Activated naive CD8-positive, alpha-beta T cell (primary cell): ENCODE results near the gene SOD1.
"Not testable (repeated sequence)": the region's sequence is repeated elsewhere in the genome, so short reads cannot be mapped to it uniquely, and the experiment has no call there.

ENCODE experiments used
- H3K27ac Mint-ChIP-seq: one replicate; pipeline ENCODE4 v1.8.0; 2021; ENCODE audit warnings: mixed read lengths
- H3K27me3 Mint-ChIP-seq: one replicate; pipeline ENCODE4 v1.8.0; 2021; ENCODE audit warnings: mixed read lengths
- H3K36me3 Mint-ChIP-seq: one replicate; pipeline ENCODE4 v1.8.0; 2021; ENCODE audit warnings: mixed read lengths
- H3K4me1 Mint-ChIP-seq: one replicate; pipeline ENCODE4 v1.8.0; 2021; ENCODE audit warnings: low read depth, mixed read lengths
- H3K4me3 Mint-ChIP-seq: one replicate; pipeline ENCODE4 v1.8.0; 2021; ENCODE audit warnings: mild to moderate bottlenecking, mixed read lengths
- H3K9me3 Mint-ChIP-seq: one replicate; pipeline ENCODE4 v1.8.0; 2021; ENCODE audit warnings: low read depth, mixed read lengths

Gene SOD1

DNA sequence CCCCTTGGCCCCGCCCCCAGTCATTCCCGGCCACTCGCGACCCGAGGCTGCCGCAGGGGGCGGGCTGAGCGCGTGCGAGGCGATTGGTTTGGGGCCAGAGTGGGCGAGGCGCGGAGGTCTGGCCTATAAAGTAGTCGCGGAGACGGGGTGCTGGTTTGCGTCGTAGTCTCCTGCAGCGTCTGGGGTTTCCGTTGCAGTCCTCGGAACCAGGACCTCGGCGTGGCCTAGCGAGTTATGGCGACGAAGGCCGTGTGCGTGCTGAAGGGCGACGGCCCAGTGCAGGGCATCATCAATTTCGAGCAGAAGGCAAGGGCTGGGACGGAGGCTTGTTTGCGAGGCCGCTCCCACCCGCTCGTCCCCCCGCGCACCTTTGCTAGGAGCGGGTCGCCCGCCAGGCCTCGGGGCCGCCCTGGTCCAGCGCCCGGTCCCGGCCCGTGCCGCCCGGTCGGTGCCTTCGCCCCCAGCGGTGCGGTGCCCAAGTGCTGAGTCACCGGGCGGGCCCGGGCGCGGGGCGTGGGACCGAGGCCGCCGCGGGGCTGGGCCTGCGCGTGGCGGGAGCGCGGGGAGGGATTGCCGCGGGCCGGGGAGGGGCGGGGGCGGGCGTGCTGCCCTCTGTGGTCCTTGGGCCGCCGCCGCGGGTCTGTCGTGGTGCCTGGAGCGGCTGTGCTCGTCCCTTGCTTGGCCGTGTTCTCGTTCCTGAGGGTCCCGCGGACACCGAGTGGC lies at the start of gene SOD1:
SOD1 (plus strand) TSS at position 158 of the 723 bp plus-strand sequence; CDS start at position 235, 77 bp downstream.
- peaks cover 3% of the 10 kb centered on the region for H3K9me3 Mint-ChIP-seq
- H3K27me3 Mint-ChIP-seq, result no peaks in the 10 kb centered on the region
- peak within 1 kb of the TSS; percentile 99 for H3K27ac Mint-ChIP-seq
- H3K4me1 Mint-ChIP-seq, result peaks cover 71% of the 10 kb centered on the region
- H3K4me3 Mint-ChIP-seq, result peak within 1 kb of the TSS; percentile 94
- H3K36me3 Mint-ChIP-seq, result peaks cover 8% of the 10 kb centered on the region

DNA sequence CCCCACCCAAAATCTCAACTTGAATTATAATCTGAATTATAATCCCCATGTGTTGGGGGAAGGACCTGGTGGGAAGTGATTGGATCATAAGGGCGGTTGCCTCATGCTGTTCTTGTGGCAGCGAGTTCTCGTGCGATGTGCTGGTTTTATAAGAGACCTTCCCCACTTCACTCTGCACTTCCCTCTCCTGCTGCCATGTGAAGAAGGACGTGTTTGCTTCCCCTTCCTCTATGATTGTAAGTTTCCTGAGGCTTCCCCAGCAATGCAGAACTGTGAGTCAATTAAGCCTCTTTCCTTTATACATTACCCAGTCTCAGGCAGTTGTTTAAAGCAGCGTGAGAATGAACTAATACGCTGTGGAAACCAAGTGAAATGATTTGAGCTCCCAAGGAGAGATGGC lies 48.0 kb upstream of the SOD1 start:
- H3K36me3 Mint-ChIP-seq, result peaks cover 8% of the 10 kb centered on the region

DNA sequence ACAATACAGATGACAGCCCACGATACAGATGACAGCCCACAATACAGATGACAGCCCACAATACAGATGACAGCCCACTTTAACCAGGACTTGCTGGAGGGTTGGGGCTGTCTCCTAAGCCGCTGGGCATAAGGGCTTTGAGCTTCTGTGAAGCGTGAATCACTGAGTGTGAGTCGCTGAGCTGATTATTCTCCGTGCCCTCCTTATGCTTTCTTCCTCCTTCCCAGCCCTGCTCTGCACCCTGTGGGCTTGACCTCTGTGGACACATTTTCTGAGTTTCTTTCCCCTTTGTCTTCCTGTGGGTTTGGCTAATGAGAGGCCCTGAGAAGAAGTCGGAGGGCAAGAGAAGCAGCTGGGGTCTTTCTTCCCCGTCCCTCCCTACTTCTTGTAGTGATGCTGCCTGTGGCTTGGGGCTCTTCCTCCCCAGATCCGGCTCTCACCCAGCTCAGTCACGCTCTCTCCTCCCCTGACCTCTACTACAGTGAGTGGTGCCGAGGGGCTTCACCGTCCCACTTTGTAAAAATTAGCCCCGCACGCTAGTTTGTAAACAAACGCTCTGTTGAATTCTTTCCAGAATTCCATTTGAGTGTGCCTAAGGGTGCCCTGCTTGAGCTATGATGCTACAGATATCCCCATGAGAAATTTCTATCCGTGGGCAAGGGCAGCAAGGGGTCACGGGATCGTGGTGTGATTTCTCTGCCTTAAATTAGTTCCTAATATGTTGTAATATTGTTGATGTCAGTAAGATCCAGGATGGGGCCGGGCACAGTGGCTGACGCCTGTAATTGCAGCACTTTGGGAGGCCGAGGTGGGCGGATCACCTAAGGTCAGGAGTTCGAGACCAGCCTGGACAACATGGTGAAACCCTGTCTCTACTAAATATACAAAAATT lies 46.4 kb upstream of the SOD1 start:
- Mint-ChIP-seq H3K36me3 (peaks cover 8% of the 10 kb centered on the region), H3K4me3 (no peak overlapping the region), H3K9me3 (no peaks in the 10 kb centered on the region), H3K4me1 (peaks cover 3% of the 10 kb centered on the region), H3K27me3 (peaks cover 6% of the 10 kb centered on the region), H3K27ac (no peak overlapping the region)

More for the DNA sequence above, 48.0 kb upstream of the SOD1 start:
- Mint-ChIP-seq H3K4me3 (no peak overlapping the region), H3K27ac (no peak overlapping the region), H3K9me3 (no peaks in the 10 kb centered on the region), H3K4me1 (peaks cover 3% of the 10 kb centered on the region), H3K27me3 (peaks cover 6% of the 10 kb centered on the region)

DNA sequence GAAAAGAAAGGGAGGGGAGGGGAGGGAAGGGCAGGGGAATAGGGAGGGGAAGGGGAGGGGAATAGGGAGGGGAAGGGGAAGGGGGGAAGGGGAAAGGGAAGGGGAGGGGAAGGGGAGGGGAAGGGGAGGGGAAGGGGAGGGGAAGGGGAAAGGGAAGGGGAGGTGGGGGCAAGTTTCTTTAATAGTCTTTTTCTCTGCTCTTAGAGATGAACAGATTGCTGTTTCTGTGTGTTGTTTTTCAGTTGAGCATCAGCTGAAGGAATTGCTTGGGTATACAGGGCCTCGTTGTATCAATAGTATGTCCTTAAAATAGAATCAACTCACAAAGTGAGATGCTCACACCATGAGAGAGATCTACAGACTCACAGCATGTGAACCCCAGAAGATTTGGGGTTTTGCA lies 44.8 kb upstream of the SOD1 start:
- H3K4me3 Mint-ChIP-seq, result no peak overlapping the region
- H3K36me3 Mint-ChIP-seq, result peaks cover 8% of the 10 kb centered on the region
- peaks cover 2% of the 10 kb centered on the region for H3K27me3 Mint-ChIP-seq
- no peaks in the 10 kb centered on the region for H3K9me3 Mint-ChIP-seq
- H3K27ac Mint-ChIP-seq, result no peak overlapping the region
- H3K4me1 Mint-ChIP-seq, result peaks cover 3% of the 10 kb centered on the region

DNA sequence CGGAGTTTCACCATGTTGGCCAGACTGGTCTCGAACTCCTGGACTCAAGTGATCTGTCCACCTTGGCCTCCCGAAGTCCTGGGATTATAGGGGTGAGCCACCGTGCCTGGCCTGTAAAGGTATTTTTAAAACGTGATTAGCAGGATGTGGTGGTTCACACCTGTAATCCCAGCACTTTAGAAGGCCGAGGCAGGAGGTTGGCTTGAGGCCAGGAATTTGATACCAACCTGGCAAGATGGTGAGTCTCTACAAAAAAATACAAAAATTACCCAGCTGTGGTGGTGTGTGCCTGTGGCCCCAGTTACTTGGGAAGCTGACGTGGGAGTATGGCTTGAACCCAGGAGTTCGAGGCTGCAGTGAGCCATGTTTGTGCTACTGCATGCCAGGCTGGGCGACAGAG lies 43.3 kb upstream of the SOD1 start:
- Mint-ChIP-seq H3K27ac (no peak overlapping the region), H3K27me3 (peaks cover 2% of the 10 kb centered on the region), H3K36me3 (peaks cover 3% of the 10 kb centered on the region), H3K4me3 (no peak overlapping the region), H3K4me1 (peaks cover 3% of the 10 kb centered on the region), H3K9me3 (no peaks in the 10 kb centered on the region)

DNA sequence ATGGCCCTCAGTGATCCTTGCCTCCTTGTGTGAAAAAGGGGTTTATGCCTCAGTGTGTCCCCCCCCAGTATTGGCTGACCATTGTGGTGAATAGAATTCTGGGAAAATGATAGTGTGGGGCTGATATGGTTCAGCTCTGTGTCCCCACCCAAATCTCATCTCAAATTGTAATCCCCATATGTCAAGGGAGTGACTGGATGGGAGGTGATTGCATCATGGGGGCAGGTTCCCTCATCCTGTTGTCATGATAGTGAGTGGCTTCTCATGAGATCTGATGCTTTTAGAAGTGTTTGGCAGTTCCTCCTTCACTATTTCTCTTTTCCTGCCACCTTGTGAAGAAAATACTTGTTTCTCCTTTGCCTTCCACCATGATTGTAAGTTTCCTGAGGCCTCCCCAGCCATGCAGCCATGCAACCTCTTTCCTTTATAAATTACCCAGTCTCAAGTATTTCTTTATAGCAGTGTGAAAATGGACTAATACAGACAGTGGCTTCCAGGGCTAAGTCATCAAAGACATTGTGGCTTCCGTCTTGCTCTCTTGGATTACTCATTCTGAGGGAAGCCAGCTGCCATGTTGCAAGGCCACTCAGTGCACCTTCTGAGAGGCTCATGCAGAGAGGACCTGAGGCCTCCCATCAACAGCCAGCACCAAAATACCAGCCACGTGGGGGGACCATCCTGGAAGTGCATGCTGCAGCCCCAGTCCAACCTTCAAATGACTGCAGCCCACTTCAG lies 40.6 kb upstream of the SOD1 start:
- Mint-ChIP-seq H3K27ac (no peak overlapping the region), H3K36me3 (no peaks in the 10 kb centered on the region), H3K27me3 (no peaks in the 10 kb centered on the region), H3K4me3 (no peak overlapping the region), H3K4me1 (peaks cover 8% of the 10 kb centered on the region), H3K9me3 (no peaks in the 10 kb centered on the region)

DNA sequence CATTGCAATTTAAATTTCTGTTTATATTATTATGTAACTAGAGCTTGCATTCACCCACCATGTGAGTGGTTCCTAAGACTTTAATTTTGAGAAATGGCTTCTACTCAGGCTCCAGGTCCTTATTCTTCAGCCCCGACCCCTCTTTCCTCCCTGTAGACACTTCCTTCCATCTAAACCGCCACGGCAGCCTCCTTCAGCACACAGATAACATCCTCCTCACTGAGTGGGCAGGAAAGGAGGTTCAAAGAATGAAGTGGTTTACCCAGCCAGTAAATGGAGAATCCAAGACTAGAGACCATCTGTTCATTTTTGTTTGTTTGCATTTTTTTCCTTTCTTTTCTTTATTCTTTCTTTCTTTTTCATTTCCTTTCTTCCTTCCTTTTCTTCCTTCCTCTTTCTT lies 37.1 kb upstream of the SOD1 start:
- Mint-ChIP-seq H3K4me3 (no peak overlapping the region), H3K27ac (no peak overlapping the region), H3K27me3 (no peaks in the 10 kb centered on the region), H3K4me1 (peaks cover 8% of the 10 kb centered on the region), H3K36me3 (no peaks in the 10 kb centered on the region), H3K9me3 (no peaks in the 10 kb centered on the region)

DNA sequence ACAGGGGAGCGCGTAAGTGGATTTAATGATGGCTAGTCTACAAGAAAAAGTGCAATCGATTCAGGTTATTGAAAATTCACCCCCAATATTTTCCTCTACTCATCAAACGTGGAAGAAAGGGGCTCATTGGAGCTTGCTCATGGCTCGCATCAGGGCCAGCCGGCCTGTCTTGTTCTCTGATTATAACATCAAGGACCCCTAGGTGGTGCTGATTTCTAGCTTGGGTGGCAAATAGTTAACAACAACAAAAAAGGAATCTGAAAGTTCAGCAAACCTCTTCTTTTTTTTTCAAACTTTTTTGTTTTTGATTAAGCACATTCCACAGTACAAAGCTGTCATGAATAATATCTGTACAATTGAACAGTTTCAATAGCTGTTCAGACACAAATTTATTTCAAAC lies 35.8 kb upstream of the SOD1 start:
- Mint-ChIP-seq H3K4me3 (no peak overlapping the region), H3K27me3 (no peaks in the 10 kb centered on the region), H3K36me3 (peaks cover 2% of the 10 kb centered on the region), H3K4me1 (peaks cover 8% of the 10 kb centered on the region), H3K27ac (no peak overlapping the region), H3K9me3 (no peaks in the 10 kb centered on the region)

DNA sequence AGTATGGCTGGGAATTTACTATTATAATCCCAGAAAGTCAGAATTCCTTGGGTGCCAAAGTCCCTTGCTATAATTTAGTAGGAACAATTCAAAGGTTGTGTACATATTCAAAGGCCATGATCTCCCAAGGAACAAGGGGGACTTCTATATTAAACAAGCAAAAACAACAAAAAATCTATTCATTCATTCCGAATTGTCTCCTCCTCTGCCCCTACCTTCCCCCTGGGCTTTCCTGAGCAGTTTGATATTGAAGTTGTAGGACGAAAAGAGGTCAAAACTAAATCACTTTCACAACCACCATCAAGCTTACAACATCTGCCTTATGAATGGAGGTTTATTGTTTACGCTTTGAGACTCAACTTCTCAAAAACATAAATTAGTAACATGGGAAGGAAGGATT lies 35.3 kb upstream of the SOD1 start:
- H3K9me3 Mint-ChIP-seq, result no peaks in the 10 kb centered on the region
- no peaks in the 10 kb centered on the region for H3K27me3 Mint-ChIP-seq
- H3K4me1 Mint-ChIP-seq, result peaks cover 8% of the 10 kb centered on the region
- H3K36me3 Mint-ChIP-seq, result peaks cover 2% of the 10 kb centered on the region
- H3K27ac Mint-ChIP-seq, result no peak overlapping the region
- H3K4me3 Mint-ChIP-seq, result no peak overlapping the region

DNA sequence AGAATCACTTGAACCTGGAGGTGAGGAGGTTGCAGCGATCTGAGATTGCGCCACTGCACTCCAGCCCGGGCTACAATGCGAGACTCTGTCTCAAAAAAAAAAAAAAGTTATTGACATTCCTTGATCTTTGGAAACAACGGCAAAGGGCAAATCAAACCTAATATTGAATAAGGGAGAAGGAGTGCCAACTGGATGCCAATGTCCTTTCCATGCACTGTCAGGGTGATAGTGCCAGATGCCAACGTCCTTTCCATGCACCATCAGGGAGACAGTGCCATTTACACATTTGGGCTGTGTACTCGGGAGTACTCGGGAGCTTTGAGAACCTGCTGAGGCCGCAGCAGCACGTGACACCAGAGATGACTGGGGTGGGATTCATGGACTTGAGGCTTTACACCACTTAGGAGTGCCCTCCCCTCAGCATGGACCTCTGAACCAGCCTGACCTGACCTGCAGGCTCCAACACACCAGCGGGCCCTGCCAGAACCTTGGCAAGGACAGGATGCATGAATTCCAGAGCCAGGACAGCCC lies 34.5 kb upstream of the SOD1 start:
- Mint-ChIP-seq H3K27ac (no peak overlapping the region), H3K4me3 (no peak overlapping the region), H3K4me1 (peaks cover 8% of the 10 kb centered on the region), H3K27me3 (no peaks in the 10 kb centered on the region), H3K9me3 (no peaks in the 10 kb centered on the region), H3K36me3 (peaks cover 2% of the 10 kb centered on the region)

DNA sequence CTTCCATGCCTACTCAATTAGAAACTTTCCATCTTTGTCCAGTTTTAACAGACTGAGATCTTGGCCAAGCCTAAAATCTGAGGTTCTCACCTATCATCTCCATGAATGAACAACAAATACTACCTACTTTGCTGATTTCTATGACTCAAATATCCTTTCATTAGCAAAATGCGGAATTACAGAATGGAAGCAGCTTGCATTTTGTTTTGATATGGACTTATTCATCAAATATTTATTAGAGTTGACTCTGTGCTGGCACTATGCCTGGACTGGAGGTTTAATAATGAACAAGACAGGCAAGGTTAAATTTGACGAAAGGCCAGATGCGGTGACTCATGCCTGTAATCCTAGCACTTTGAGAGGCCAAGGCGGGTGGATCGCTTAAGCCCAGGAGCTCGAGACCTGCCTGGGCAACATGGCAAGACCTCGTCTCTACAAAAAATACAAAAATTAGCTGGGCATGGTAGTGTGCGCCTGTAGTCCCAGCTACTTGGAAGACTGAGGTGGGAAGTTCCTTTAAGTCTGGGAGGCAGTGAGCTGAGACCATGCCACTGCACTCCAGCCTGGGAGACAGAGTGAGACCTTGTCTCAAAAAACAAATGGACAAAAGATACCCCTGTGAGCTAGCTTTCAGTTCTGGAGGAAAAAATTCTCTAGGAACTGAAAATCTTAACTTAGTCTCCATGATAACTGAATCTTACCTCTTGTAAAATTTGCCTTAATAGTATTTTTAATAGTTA lies 29.4 kb upstream of the SOD1 start:
- Mint-ChIP-seq H3K4me1 (no peaks in the 10 kb centered on the region), H3K27me3 (no peaks in the 10 kb centered on the region), H3K27ac (no peak overlapping the region), H3K9me3 (peaks cover 3% of the 10 kb centered on the region), H3K36me3 (peaks cover 2% of the 10 kb centered on the region), H3K4me3 (no peak overlapping the region)

DNA sequence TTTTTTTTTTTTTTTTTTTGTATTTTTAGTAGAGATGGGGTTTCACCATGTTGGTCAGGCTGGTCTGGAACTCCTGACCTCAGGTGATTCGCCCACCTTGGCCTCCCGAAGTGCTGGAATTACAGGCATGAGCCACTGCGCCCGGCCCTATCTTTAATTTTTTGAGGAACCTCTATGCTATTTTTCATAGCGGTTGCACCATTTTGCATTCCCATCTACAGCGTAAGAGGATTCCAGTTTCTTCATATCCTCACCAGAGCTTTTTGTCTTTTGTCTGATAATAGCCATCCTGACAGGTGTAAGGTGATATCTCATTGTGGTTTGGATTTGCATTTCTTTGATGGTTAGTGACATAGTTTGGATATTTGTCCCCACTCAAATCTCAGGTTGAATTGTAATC lies 27.6 kb upstream of the SOD1 start:
- H3K27ac Mint-ChIP-seq, H3K4me1 Mint-ChIP-seq, H3K9me3 Mint-ChIP-seq, H3K4me3 Mint-ChIP-seq, H3K36me3 Mint-ChIP-seq, H3K27me3 Mint-ChIP-seq: not testable (repeated sequence)

DNA sequence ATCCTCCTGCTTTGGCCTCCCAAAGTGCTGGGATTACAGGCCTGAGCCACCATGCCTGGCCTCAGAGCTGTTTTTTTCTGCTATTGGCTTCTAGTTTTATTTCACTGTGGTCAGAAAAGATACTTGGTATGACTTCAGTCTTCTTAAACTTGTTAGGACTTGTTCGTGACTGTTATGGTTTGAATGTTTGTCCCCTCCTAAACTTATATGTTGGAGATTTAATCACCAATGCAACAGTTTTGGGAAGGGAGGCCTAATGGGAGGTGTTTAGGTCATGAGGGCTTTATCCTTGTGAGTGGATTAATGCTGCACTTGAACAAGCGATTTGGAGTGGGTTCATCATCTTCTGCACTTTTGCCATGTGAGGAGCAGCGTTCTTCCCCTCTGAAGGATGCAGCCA lies 24.5 kb upstream of the SOD1 start:
- Mint-ChIP-seq H3K4me3 (no peak overlapping the region), H3K27ac (no peak overlapping the region), H3K27me3 (no peaks in the 10 kb centered on the region), H3K9me3 (peaks cover 8% of the 10 kb centered on the region), H3K4me1 (no peaks in the 10 kb centered on the region), H3K36me3 (peaks cover 4% of the 10 kb centered on the region)

DNA sequence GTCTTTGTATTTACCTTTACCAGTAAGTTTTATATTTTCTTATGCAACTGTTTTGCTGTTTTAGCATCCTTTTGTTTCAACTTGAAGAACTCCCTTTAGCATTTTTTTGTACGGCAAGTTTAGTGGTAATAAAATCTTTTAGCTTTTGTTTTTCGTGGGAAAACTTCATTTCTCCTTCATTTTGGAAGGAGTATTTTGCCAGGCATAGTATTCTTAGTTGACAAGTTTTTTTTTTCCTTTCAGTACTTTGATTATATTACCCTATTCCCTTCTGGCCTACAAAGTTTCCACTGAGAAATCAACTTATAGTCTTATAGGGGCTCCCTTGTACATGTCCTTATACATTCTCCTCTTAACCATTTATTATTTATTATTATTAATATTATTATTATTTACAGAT lies 22.6 kb upstream of the SOD1 start:
- H3K4me3 Mint-ChIP-seq, result no peak overlapping the region
- no peak overlapping the region for H3K27ac Mint-ChIP-seq
- peaks cover 6% of the 10 kb centered on the region for H3K36me3 Mint-ChIP-seq
- H3K27me3 Mint-ChIP-seq, result no peaks in the 10 kb centered on the region
- H3K9me3 Mint-ChIP-seq, result peaks cover 5% of the 10 kb centered on the region
- no peaks in the 10 kb centered on the region for H3K4me1 Mint-ChIP-seq
